GM19467 (cell line): ENCODE measurements around the gene IQCH.

Source experiments
- ATAC-seq: cut with Tn5 transposase; IDR thresholded peaks from one replicate; pipeline ENCODE4 v1.9.1; 2021; ENCODE audit warnings: mild to moderate bottlenecking, moderate library complexity; ENCODE audit not compliant: unreplicated experiment

IQCH gene

GRCh38 chr15:67480741-67481140 lies 226.2 kb downstream of the IQCH start:
- no peak for ATAC-seq

GRCh38 chr15:67481680-67482079 lies 227.1 kb downstream of the IQCH start:
- no peak for ATAC-seq

GRCh38 chr15:67495585-67495984 lies 241.0 kb downstream of the IQCH start:
- no peak for ATAC-seq

- ATAC-seq, result no peak
Measured at GRCh38 chr15:67501177-67501835, 246.7 kb downstream of the IQCH start.

GRCh38 chr15:67501836-67502461 lies 247.4 kb downstream of the IQCH start:
- ATAC-seq, result no peak

- ATAC-seq, result no peak
Measured at GRCh38 chr15:67504056-67504455, 249.5 kb downstream of the IQCH start.

GRCh38 chr15:67504796-67505195 lies 250.2 kb downstream of the IQCH start:
- ATAC-seq, result no peak

GRCh38 chr15:67505675-67506572 lies 251.3 kb downstream of the IQCH start:
- ATAC-seq, result no peak

- no peak for ATAC-seq
Measured at GRCh38 chr15:67506775-67507747, 252.5 kb downstream of the IQCH start.

GRCh38 chr15:67508407-67508806 lies 253.8 kb downstream of the IQCH start:
- no peak for ATAC-seq

GRCh38 chr15:67509918-67510317 lies 255.3 kb downstream of the IQCH start:
- ATAC-seq, result no peak

GRCh38 chr15:67510597-67511190 lies 256.1 kb downstream of the IQCH start:
- no peak for ATAC-seq

- ATAC-seq, result no peak
Measured at GRCh38 chr15:67511606-67512005, 257.0 kb downstream of the IQCH start.

GRCh38 chr15:67512140-67512539 lies 257.6 kb downstream of the IQCH start:
- no peak for ATAC-seq

GRCh38 chr15:67512933-67513714 lies 258.5 kb downstream of the IQCH start:
- no peak for ATAC-seq

- ATAC-seq, result no peak
Measured at GRCh38 chr15:67515090-67515489, 260.5 kb downstream of the IQCH start.

GRCh38 chr15:67515557-67515956 lies 261.0 kb downstream of the IQCH start:
- ATAC-seq, result no peak

- ATAC-seq, result no peak
Measured at GRCh38 chr15:67520321-67521028, 265.9 kb downstream of the IQCH start.
